Endothelial cell (in vitro differentiated cells): ENCODE results near the gene RPS10. TPM values are rescaled to one million over a fixed set of nuclear protein-coding genes. Genes with fewer than 3 reads are reported as not detected.

Experiments used
- DNase-seq: peaks from one replicate; pipeline ENCODE4 v3.0.0; 2021; ENCODE audit warnings: low spot score
- H3K27ac Mint-ChIP-seq: one replicate; pipeline ENCODE4 v1.8.0; 2021; ENCODE audit warnings: mixed read lengths, inconsistent platforms; ENCODE audit not compliant: unreplicated experiment
- H3K27me3 Mint-ChIP-seq: one replicate; pipeline ENCODE4 v1.8.0; 2021; ENCODE audit warnings: mild to moderate bottlenecking, moderate library complexity, mixed read lengths, inconsistent platforms; ENCODE audit not compliant: unreplicated experiment
- H3K36me3 Mint-ChIP-seq: one replicate; pipeline ENCODE4 v1.8.0; 2021; ENCODE audit warnings: mild to moderate bottlenecking, low read depth, mixed read lengths, inconsistent platforms; ENCODE audit not compliant: unreplicated experiment
- H3K4me1 Mint-ChIP-seq: one replicate; pipeline ENCODE4 v1.8.0; 2021; ENCODE audit warnings: mild to moderate bottlenecking, mixed read lengths, inconsistent platforms; ENCODE audit not compliant: unreplicated experiment
- H3K4me3 Mint-ChIP-seq: one replicate; pipeline ENCODE4 v1.8.0; 2021; ENCODE audit warnings: mild to moderate bottlenecking, mixed read lengths, inconsistent platforms; ENCODE audit not compliant: unreplicated experiment
- H3K9me3 Mint-ChIP-seq: one replicate; pipeline ENCODE4 v1.8.0; 2021; ENCODE audit warnings: mixed read lengths, inconsistent platforms; ENCODE audit not compliant: unreplicated experiment
- total RNA-seq: library from RNA; stranded (reverse); fragmentation: NEBNext Ultra II Directional; extraction: Animal tissue kit (Norgen Biotek cat#: 25700); gene quantifications from one replicate; pipeline ENCODE4 v1.2.1, GENCODE V29; 2021; ENCODE audit not compliant: unreplicated experiment
- TF ChIP-seq, protein P1 (sequence below): fragments of 200-600 bp; sonication (generic); IDR thresholded peaks from one replicate; pipeline ENCODE4 v1.5.0; 2021; ENCODE audit warnings: antibody characterized with exemption; ENCODE audit not compliant: unreplicated experiment

Gene RPS10
- total RNA-seq, 1 donor from 2014 or later, result 1,322 TPM

DNA sequence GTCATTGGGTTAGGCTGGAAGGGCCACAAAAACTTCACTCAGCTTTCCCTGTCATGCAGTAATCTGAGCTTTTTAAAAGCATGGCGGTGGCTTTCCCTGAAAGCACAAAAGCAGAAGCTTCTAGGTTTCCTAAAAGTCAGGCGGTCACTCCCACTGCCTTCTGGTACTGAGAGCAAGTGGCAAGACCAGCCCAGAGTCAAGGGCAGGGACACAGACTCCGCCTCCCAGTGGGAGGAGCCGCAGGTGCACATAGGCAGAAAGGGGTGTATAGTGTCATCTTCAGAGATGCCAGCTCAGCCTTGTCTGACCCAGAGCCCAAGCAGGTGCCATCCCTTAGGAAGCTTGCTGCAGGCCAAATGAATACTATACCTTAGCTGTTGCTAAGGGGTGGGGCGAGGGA, 22.0 kb upstream of the RPS10 start:
- H3K27me3 Mint-ChIP-seq, result no peaks in the 10 kb centered on the region
- H3K4me1 Mint-ChIP-seq, result no peaks in the 10 kb centered on the region
- no peaks in the 10 kb centered on the region for H3K9me3 Mint-ChIP-seq
- DNase-seq, result no peak
- H3K27ac Mint-ChIP-seq, result no peak overlapping the region
- TF ChIP-seq, protein P1, sequence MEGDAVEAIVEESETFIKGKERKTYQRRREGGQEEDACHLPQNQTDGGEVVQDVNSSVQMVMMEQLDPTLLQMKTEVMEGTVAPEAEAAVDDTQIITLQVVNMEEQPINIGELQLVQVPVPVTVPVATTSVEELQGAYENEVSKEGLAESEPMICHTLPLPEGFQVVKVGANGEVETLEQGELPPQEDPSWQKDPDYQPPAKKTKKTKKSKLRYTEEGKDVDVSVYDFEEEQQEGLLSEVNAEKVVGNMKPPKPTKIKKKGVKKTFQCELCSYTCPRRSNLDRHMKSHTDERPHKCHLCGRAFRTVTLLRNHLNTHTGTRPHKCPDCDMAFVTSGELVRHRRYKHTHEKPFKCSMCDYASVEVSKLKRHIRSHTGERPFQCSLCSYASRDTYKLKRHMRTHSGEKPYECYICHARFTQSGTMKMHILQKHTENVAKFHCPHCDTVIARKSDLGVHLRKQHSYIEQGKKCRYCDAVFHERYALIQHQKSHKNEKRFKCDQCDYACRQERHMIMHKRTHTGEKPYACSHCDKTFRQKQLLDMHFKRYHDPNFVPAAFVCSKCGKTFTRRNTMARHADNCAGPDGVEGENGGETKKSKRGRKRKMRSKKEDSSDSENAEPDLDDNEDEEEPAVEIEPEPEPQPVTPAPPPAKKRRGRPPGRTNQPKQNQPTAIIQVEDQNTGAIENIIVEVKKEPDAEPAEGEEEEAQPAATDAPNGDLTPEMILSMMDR, result no peak
- H3K36me3 Mint-ChIP-seq, result no peaks in the 10 kb centered on the region
- no peak overlapping the region for H3K4me3 Mint-ChIP-seq

DNA sequence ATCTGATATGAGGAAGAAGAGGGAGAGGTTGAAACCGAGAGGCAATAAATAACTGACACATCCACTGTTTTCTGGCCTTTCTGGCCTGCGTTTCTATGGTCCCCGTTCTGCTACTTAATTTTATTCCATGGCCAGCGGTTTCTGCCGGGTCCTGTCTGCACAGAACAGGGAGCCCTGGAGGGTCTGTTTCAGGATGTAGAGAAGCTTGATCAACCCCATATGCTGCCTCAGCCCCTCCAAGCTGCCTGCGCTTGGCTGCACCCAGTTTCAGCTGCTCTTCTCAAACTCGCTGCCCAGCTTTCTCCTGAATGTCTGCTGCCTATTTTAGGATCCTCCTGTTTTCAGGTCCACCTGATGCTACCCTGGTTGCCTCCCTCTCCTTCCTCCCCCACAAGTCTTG, 21.5 kb upstream of the RPS10 start:
- no peak overlapping the region for H3K4me3 Mint-ChIP-seq
- H3K9me3 Mint-ChIP-seq, result no peaks in the 10 kb centered on the region
- H3K27me3 Mint-ChIP-seq, result no peaks in the 10 kb centered on the region
- H3K36me3 Mint-ChIP-seq, result no peaks in the 10 kb centered on the region
- DNase-seq, result no peak
- TF ChIP-seq, protein P1, result no peak
- no peaks in the 10 kb centered on the region for H3K4me1 Mint-ChIP-seq
- H3K27ac Mint-ChIP-seq, result no peak overlapping the region

DNA sequence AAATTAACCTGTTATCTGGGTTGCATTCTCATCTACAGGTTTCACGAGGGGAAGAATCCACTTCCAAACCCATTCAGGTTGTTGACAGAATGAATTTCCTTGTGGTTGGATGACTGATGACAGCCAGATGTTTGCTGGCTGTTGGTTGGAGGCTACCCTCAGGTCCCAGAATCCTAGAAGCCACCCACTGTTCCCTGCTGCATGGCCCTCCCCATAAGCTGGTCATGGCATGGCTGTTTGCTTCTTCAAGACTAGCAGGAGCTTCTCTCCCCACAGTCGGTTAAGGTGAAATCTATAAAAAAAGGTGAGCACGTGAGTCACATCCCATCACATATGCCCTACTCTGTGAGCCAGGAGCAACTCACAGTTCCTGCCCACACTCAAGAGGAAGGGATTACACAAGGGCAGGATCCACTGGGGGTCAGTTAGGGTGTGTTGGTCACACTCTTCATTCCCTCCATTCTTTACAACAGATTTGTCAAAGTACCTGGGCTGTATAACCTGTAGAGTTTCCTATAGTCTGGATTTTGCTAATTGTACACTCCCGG, 19.5 kb upstream of the RPS10 start:
- Mint-ChIP-seq H3K36me3 (no peaks in the 10 kb centered on the region), H3K4me1 (no peaks in the 10 kb centered on the region), H3K4me3 (no peak overlapping the region), H3K9me3 (no peaks in the 10 kb centered on the region), H3K27ac (no peak overlapping the region), H3K27me3 (no peaks in the 10 kb centered on the region)
- TF ChIP-seq, protein P1, result no peak
- no peak for DNase-seq

DNA sequence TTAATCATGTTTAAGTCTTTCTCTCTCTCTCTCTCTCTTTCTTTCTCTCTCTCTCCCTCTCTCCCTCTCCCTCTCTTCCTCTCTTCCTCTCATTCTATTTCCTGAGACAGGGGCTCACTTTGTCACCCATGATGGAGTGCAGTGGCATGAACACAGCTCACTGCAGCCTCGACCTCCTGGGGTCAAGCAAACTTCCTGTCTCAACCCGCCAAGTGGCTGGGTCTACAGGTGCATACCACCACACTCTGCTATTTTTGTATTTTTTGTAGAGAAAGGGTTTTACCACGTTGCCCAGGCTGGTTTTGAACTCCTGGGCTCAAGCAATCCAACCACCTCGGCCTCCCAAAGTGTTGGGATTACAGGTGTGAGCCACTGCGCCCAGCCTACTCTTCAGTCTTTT, 15.7 kb upstream of the RPS10 start:
- Mint-ChIP-seq H3K27ac (no peak overlapping the region), H3K4me1 (no peaks in the 10 kb centered on the region), H3K9me3 (no peaks in the 10 kb centered on the region), H3K4me3 (no peak overlapping the region), H3K27me3 (peaks cover 2% of the 10 kb centered on the region), H3K36me3 (peaks cover 5% of the 10 kb centered on the region)
- no peak for DNase-seq
- TF ChIP-seq, protein P1, result no peak

DNA sequence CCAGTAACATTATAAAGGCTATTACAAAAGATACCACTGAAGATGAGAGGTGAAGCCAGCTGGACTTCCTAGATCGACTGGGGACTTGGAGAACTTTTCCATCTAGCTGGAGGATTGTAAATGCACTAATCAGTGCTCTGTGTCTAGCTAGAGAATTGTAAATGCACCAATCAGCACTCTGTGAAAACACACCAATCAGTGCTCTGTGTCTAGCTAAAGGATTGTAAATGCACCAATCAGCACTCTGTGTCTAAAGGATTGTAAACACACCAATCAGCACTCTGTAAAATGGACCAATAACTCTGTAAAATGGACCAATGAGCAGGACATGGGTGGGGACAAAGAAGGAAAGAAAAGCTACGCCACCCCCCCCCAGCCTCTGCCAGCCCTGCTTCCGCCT, 13.6 kb upstream of the RPS10 start:
- H3K4me1 Mint-ChIP-seq, result no peaks in the 10 kb centered on the region
- no peaks in the 10 kb centered on the region for H3K9me3 Mint-ChIP-seq
- H3K27ac Mint-ChIP-seq, result no peak overlapping the region
- peaks cover 2% of the 10 kb centered on the region for H3K27me3 Mint-ChIP-seq
- no peak for DNase-seq
- peaks cover 5% of the 10 kb centered on the region for H3K36me3 Mint-ChIP-seq
- TF ChIP-seq, protein P1, result no peak
- peak overlapping the region; percentile 29 for H3K4me3 Mint-ChIP-seq
